DOHH2 (cell line): ENCODE data around the gene ZBTB39.

Experiments
- H3F3A ChIP-seq: fragments of 200-600 bp; sonication (generic), shearing (Covaris generic); 2 replicates; pipeline ENCODE4 v1.6.0; 2016; ENCODE audit warnings: antibody characterized with exemption, mild to moderate bottlenecking; ENCODE audit not compliant: control insufficient read depth, insufficient read depth
- H3K27ac ChIP-seq: fragments of 200-600 bp; sonication (generic); 2 replicates; pipeline ENCODE4 v1.5.1; 2014; ENCODE audit warnings: low read depth, mild to moderate bottlenecking, low read length, moderate library complexity
- H3K27me3 ChIP-seq: fragments of 200-600 bp; sonication (generic); 2 replicates; pipeline ENCODE4 v1.6.1; 2014; ENCODE audit warnings: mild to moderate bottlenecking, low read length, mixed read lengths; ENCODE audit not compliant: control insufficient read depth
- H3K36me3 ChIP-seq: fragments of 200-600 bp; sonication (generic); 2 replicates; pipeline ENCODE4 v1.6.1; 2014; ENCODE audit warnings: mild to moderate bottlenecking, low read length, moderate library complexity, mixed read lengths; ENCODE audit not compliant: control insufficient read depth
- H3K4me1 ChIP-seq: fragments of 200-600 bp; sonication (generic); 2 replicates; pipeline ENCODE4 v1.6.1; 2014; ENCODE audit warnings: mild to moderate bottlenecking, low read length, mixed read lengths; ENCODE audit not compliant: control insufficient read depth
- H3K4me2 ChIP-seq: fragments of 200-600 bp; sonication (generic); 2 replicates; pipeline ENCODE4 v1.6.0; 2014; ENCODE audit warnings: mild to moderate bottlenecking, low read length, moderate library complexity
- H3K4me3 ChIP-seq: fragments of 200-600 bp; sonication (generic); 2 replicates; pipeline ENCODE4 v1.5.1; 2014; ENCODE audit warnings: mild to moderate bottlenecking, low read length, mixed read lengths
- H3K79me2 ChIP-seq: fragments of 200-600 bp; sonication (generic); 2 replicates; pipeline ENCODE4 v1.6.1; 2014; ENCODE audit warnings: mild to moderate bottlenecking, low read length, mixed read lengths; ENCODE audit not compliant: control insufficient read depth
- H3K9me2 ChIP-seq: fragments of 200-600 bp; sonication (generic); replicated peaks from 2 replicates; pipeline ENCODE4 v1.6.1; 2014; ENCODE audit warnings: mild to moderate bottlenecking, low read length, mixed read lengths; ENCODE audit not compliant: control insufficient read depth
- H3K9me3 ChIP-seq: fragments of 200-600 bp; sonication (generic); 2 replicates; pipeline ENCODE4 v1.6.1; 2014; ENCODE audit warnings: antibody characterized with exemption, low read length, mixed read lengths; ENCODE audit not compliant: control insufficient read depth, insufficient read depth
- H4K20me1 ChIP-seq: fragments of 200-600 bp; sonication (generic); 2 replicates; pipeline ENCODE4 v1.6.0; 2014; ENCODE audit warnings: low read depth, mild to moderate bottlenecking, antibody characterized with exemption, low read length, moderate library complexity; ENCODE audit not compliant: control insufficient read depth, insufficient read depth
- CTCF ChIP-seq: fragments of 200-600 bp; sonication (generic); IDR thresholded peaks from one replicate; pipeline ENCODE4 v1.5.1; 2014; ENCODE audit warnings: antibody characterized with exemption, mild to moderate bottlenecking, low read depth, low read length; ENCODE audit not compliant: poor library complexity, severe bottlenecking
- EZH2phosphoT487 ChIP-seq: fragments of 200-600 bp; sonication (generic); IDR thresholded peaks from 2 replicates; pipeline ENCODE4 v1.6.1; 2017; ENCODE audit warnings: borderline replicate concordance, mild to moderate bottlenecking, antibody characterized with exemption, low read length, moderate library complexity, mixed read lengths

The ZBTB39 gene

GRCh38 chr12:57000393-57000792 is 6.0 kb downstream of the ZBTB39 start:
- Histone ChIP-seq H4K20me1 (peaks cover 10% of the 10 kb centered on the region; the same call in 1 of the 2 replicates), H3K4me1 (peaks cover 6% of the 10 kb centered on the region), H3K4me3 (no peak overlapping the region), H3K36me3 (peaks cover 51% of the 10 kb centered on the region), H3K4me2 (no peak overlapping the region), H3K9me3 (no peaks in the 10 kb centered on the region), H3F3A (no peaks in the 10 kb centered on the region), H3K27me3 (no peaks in the 10 kb centered on the region), H3K27ac (no peak overlapping the region), H3K9me2 (no peaks in the 10 kb centered on the region), H3K79me2 (peaks cover 55% of the 10 kb centered on the region)
- no peak for TF ChIP-seq CTCF
- no peak for TF ChIP-seq EZH2phosphoT487

- H4K20me1 ChIP-seq = peaks cover 10% of the 10 kb centered on the region; the same call in 1 of the 2 replicates
- H3K4me2 ChIP-seq = no peak overlapping the region
- TF ChIP-seq EZH2phosphoT487 (no peak), CTCF (no peak)
These were observed 6.9 kb downstream of the ZBTB39 start for GRCh38 chr12:56999456-56999855.

GRCh38 chr12:56998981-56999380 is 7.4 kb downstream of the ZBTB39 start:
- no peaks in the 10 kb centered on the region for H3K9me3 ChIP-seq
- H4K20me1 ChIP-seq = peaks cover 10% of the 10 kb centered on the region; the same call in 1 of the 2 replicates
- no peak for TF ChIP-seq EZH2phosphoT487
- no peak for TF ChIP-seq CTCF
- H3K27ac ChIP-seq = no peak overlapping the region
- no peaks in the 10 kb centered on the region for H3K9me2 ChIP-seq
- H3K27me3 ChIP-seq = no peaks in the 10 kb centered on the region
- H3K4me3 ChIP-seq = no peak overlapping the region
- H3K4me2 ChIP-seq = no peak overlapping the region
- H3K79me2 ChIP-seq = peaks cover 41% of the 10 kb centered on the region
- H3K36me3 ChIP-seq = peaks cover 41% of the 10 kb centered on the region
- no peaks in the 10 kb centered on the region; the same call in 1 of the 2 replicates for H3K4me1 ChIP-seq
- no peaks in the 10 kb centered on the region for H3F3A ChIP-seq

More at GRCh38 chr12:56999456-56999855, 6.9 kb downstream of the ZBTB39 start:
- Histone ChIP-seq H3K27me3 (no peaks in the 10 kb centered on the region), H3K9me3 (no peaks in the 10 kb centered on the region), H3F3A (no peaks in the 10 kb centered on the region), H3K9me2 (no peaks in the 10 kb centered on the region), H3K36me3 (peaks cover 46% of the 10 kb centered on the region), H3K4me1 (no peaks in the 10 kb centered on the region; the same call in 1 of the 2 replicates), H3K27ac (no peak overlapping the region), H3K4me3 (no peak overlapping the region), H3K79me2 (peaks cover 45% of the 10 kb centered on the region)
